HG02981 (cell line): ENCODE measurements around the gene TRIO.
A peak's percentile ranks its signal among the peaks of the same experiment; 100 is the strongest.

ENCODE experiments used
- ATAC-seq: cut with Tn5 transposase; IDR thresholded peaks from one replicate; pipeline ENCODE4 v1.9.1; 2021; ENCODE audit warnings: mild to moderate bottlenecking, moderate library complexity; ENCODE audit not compliant: unreplicated experiment

The TRIO gene

DNA sequence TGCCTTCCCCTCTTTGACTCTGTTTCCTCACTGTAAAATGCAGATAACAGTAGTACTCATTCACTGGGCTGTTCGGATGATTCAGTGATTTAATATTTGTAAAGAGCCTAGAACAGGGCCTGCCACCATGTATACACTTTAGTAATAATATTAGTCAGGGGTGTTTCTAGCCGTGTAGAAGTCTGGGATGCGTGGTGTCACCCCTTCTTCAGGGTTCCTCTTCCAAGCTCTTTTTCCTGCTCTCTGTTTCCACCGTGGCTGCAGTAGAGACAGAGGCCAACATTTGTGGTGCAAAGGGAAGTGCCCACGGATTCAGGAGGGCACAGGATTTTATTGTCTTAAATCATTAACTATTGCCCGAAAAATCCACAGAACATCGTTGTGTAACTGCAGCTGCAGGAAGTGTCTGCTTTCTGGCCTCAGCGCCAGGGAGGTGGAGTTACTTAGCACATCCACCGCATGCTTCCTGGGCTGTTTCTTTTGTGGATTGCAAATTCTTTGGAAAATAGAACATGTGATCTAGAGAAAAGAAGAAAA is 61.7 kb downstream of the TRIO start:
- ATAC-seq, result no peak

DNA sequence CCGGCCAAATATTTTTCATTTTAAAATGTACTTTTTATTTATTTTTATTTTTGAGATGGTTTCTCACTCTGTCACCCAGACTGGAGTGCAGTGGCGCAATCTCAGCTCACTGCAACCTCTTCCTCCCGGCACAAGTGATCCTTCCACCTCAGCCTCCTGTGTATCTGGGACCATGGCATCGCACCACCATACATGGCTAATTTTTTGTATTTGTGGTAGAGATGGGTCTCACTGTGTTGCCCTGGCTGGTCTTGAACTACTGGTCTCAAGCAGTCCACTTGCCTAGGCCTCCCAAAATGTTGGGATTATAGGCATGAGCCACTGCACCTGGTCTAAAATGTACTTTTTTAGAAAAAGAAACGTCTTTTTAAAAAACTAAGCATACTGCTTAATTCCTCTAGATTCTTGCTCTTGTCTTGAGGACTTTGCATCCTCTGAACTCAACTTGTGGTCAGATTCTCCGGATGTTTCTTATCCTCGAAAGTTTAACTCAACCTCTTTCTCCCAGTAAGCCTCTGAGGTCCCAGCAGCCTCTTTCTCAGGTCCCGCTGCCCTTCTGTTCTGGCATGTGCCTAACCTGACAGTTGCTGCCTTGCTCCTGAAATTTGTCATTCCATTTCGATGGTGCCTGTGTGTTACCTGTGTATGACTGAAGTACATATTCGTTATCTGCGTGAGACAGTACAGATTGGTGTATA is 63.0 kb downstream of the TRIO start:
- ATAC-seq, result no peak

DNA sequence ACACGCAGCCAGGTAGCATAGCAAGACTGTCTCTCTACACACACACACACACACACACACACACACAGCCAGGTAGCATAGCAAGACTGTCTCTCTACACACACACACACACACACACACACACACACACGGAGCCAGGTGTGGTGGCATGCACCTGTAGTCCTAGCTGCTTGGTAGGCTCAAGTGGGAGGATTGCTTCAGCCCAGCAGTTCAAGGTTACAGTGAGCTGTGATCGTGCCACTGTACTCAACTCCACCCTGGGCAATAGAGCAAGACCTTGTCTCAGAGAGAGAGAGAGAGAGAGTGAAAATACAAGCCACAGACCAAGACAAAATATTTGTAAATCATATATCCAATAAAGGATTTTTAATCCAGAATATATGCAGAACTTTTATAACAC is 64.3 kb downstream of the TRIO start:
- ATAC-seq, result peak; percentile 29

DNA sequence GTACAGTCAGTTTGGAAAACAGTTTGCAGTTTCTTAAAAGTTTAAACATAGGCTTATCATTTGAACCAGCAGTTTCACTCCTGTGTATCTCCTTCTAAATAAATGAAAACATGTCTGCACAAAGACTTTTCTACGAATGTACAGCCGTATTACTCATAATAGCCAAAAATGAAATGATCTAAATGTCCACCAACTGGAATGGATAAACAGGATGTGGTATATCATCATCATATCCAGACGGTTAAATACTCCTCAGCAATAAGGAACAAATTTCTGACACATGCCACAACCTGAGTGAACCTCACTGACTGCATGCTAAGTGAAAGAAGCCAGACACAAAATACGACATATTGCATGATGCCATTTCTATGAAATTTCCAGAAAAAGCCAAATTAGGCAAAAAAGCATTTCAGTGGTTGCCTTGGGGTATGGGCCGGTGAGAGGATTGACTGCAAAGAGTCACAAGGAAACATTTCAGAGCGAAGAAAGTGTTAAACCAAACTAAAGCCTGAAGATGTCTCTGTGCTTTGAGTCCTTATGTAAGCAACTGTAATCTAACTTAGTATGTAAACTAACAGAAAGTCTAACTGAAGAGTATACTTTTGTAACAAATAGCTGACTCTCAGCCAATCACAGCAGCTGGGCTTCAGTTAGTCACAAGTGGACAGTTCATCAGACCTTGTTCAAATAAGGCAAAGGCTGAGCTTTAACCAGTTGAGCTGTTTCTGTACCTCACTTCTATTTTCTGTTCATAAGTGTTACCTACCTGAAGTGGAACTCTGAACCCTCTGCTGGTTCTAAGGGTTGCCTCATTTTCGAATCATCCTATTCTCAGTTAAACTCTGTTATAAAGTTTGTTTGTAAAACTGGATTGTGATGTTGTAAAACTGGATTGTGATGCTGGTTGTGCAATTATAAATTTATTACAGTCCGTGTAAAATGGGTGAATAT is 65.2 kb downstream of the TRIO start:
- peak; percentile 47 for ATAC-seq

DNA sequence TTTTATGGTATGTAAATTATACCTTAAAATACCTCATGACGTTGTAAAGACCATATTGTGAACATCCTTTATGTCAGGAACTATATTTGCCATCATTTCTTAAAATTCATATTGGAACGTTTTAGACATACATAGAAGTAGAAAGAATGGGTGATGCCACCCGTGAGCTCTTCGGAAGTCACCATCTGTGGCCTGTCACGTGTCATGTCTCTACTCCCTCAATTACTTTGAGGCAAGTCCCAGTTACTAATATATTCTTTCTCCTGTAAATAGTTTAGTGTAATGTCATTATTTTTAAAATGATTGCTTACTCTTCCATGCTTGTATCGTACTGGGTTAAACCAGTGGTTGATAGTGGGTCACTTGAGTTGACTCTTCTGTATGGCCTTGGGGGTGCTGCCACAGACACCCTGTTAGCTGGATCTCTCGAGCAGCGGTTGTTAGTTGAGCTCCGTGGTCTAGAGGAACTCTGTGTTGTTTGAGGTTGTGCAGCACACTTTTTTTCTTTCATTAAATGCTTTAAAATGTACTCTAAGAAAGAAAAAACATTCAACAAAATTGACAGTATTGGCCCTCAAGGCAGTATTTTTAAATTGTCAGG is 66.2 kb downstream of the TRIO start:
- no peak for ATAC-seq

DNA sequence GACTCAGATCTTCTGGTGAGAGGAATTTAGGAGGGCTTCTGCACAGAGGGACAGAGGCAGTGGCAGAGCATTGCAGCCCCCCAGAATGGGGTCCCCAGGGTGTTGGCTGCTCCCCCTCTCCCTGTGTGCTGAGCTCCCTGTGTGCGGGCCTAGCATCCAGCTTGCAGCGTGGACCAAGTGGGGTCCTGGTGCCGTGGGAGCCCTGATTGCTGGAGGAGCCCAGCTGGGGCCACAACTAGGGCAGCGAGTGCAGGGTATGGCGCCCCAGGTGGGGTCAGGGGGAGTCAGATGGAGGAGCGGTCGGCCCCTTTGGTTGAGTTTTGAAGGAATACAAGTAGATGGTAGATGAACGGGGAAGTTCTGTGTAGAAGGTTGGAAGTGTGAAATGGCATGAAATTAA is 66.7 kb downstream of the TRIO start:
- ATAC-seq, result no peak

DNA sequence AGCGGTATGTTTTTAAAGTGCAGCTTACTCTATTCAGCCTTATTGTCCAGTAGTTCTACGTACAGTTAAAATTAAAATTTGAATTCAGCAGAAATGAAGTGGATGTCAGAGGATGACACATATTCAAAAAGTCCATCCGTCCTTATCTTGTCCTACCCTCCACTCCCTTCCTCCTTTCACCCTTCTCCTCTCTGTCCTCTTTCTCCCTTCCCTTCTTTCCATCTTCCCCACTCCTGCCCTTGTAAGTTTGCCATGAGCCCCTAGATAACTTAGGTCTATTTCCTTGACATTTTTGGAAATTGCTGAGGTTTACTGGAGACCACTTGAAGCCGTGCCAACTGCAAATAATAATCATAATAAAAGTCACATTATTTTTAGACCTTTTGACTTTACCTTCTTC is 67.6 kb downstream of the TRIO start:
- no peak for ATAC-seq

DNA sequence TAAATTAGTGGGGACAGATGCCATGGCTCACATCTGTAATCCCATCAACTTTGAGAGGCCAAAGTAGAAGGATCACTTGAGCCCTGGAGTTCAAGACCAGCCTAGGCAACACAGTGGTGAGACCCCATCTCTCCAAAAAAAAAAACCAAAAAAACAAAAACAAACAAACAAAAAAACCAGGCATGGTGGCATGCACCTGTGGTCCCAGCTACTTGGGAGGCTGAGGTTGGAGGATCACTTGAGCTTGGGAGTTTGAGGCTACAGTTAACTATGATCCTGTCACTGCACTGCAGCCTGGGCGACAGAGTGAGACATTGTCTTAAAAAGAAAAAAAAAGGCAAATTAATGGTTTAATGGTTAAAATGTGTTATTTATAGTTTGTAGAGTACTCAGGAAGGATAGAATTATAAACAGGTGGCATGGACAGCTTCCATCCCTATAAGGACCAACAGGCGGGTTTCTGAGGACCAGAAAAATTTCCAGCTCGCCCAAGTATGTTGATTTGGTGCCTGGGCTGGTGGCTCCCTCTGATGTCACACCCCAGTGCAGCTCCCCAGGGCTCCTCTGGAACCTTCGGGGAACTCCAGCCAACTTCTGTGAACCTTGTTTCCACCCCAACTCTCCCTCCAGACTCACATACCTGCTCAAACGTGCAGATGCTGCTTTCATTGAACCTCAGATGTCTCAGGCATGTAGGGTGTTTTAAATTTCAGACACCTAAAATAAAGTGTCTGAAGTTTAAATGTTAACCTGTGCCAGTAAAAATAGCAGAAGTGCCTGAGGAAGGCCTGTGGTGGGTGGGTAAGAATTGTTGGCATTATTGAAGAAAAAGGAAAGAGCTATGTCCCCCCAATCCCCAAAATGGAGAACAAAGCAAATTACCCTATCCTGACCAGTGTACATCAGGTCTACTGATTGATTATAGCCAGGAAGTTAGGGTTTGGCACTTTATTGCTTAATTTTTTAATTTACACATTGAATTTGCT is 69.0 kb downstream of the TRIO start:
- ATAC-seq, result peak; percentile 27

DNA sequence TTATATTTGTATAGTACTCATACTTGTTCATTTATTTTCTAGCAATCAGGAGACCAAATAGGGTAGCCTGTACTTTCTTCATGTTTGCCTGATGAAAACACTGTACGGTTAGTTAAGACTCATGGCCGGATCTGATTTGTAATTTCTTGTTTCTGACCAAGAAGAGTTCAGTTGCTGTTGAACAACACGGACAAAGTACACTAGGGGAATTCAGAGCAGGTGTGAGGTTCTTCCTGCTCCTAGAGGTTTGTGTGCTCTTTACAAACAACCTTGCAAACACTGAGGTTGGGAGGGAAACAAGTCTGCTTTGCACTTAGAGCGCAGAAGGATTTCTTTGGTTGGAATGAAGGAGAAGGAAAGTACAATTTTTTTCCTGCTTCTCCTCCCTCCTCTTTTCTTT is 69.7 kb downstream of the TRIO start:
- peak; percentile 31 for ATAC-seq

DNA sequence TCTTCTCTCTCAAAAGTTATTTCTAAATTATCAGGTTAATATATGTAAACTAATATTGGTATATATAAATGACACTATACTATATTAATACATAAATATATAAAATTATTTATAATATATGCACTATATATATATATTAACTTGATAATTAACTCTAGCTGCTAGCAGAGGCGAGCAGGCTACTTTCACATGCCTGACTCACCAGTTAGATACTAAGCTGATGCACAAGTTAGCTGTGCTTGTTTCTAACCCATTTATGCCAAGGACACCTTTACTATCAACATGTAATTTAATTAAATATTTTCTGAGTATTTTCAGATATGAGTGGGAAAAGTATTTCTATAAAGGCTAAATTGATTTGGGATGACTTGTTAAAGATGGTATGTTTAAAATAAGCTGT is 70.1 kb downstream of the TRIO start:
- ATAC-seq, result no peak

DNA sequence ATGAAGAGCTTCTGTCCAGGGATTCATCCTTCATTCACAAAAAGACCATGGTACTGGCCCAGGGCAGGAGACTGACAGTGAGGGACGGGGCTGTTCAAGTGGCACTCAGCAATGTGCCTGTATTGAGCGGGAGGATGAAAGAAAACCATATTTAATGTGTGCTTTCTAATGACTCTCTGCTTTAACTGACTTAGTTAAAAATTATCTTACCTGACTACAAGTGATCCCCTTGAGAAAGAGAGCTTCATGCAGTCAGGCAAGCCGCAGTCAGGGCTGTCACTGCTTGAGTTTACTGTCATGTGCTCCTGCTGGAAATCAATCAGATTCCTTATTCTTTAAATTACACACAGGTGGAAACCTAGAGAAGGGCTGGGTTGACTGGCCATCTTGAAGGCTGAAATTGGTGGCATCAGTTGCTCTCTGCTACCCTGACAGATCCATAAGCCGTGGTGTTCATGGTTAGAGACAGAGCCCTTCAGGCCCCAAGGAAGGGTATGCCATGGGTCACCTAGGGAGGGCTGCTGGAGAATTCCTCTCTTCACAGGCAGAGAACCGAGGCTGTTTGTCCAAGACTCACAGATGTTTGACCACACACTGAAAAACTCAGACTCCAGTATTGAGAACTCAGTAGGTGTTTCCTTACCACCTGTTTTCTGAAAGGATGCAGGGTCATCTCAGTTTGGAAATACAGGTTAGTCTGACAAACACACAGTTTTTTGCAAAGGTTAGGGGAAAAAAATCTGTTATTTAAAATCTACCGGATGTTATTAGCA is 70.9 kb downstream of the TRIO start:
- ATAC-seq, result peak; percentile 39

DNA sequence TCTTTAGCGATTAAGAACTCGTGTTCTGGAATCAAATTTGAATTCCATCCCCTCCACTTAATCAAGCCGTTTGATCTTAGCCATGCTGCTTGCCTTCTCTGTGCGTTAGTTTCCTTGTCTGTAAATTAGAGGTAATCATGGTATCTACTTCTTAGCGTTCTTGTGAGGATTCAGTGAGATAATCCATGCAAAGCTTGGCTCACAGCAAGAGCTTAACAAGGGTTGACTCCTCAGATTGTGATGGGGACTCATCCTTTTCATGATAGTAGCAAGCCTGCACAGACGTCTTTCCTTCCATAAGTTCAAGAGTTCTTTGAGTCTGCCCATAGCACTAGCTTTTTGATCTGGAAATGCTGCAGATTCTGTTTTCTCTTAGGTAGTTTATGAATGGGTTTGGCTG is 72.8 kb downstream of the TRIO start:
- no peak for ATAC-seq

DNA sequence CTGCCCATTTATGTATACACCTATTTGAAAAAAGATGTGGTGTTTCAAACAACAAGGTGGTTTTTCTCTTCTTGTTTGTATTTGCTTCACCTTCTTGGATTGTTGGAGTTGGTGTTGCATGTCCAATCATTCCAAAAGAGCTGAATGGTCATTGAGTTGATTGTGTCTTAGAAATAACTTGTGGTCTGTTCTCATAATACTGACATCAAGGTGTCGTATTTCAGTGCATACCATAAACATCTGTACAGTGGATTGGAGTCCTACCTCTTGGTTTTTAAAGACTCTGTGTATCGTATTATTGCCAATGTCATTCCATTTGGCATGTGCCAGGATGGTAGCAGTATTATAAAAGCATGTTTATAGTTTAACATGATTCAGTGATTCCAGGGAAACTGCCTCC is 73.2 kb downstream of the TRIO start:
- no peak for ATAC-seq

DNA sequence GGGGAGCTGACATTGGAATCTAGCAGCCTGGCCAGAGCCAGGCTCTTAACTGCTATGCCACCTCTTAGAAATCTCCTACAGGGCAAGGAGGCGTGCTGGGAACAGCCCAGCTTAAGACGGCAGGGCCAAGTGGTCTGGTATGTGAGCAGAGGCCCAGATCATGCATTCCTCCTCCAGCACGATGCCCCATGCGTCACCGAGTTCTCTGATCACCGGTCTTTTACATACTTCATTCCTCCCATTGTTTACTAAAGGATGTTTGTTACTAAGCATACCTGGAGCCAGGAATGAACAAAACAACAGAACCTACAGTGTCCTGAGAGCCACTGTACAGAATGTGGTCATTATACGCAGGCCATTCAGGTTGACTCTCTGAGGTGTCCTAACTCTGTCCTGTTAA is 73.8 kb downstream of the TRIO start:
- no peak for ATAC-seq

DNA sequence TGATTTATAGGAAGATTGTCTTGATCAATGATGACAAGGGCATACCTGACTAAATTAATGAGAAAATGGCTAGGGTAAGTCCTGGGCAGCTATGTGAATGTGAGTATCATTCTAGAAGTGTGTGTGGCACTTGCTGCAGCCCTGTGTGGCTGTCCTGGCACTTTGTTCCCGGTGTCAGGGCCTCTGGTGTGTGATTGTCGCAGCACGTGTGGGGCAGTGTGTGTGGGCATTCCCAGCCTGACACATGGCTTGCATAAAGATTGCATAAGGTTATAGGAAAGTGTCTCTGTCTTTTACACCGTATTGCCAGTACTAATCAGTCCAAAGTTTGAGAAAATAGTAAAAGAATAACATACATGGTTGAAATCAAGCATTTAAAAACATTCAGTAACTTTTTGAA is 74.4 kb downstream of the TRIO start:
- no peak for ATAC-seq

DNA sequence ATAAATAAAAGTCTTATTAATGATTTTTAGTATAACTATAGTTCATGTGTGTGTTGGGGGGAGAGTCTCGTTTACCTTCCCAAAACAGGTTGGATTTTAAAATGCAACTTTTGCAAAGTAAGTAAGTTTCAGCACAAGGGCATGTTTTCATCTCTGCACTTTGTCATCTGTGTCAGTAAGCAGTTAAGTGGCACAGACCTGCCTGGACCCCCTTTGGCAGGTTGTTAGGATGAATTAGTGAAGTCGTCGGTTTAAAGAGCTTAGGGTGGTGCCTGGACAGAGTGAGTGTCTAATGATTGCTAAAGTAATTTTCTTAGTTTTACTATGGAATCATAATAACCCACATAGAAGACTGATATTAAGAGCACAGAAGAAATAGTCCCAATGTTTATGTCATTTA is 74.9 kb downstream of the TRIO start:
- no peak for ATAC-seq

DNA sequence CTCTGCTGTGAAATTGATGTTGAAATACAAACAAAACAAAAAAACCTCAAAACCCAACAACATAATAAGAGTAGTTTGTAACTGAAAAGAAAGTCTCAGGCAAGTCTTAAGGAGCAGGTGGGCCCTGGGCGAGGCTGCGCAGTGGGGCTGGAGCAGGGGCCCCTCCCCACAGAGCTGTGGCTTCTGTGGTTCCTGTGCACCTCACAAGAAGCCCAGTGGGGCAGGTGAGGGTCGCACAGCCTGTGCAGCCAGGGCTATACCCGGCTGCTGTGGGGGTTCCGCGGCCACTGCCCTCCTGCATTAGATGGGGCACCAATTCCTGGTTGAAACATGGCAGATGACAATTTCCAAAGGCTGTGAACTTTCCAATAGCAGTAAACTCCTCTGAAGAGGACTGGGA is 75.3 kb downstream of the TRIO start:
- no peak for ATAC-seq

DNA sequence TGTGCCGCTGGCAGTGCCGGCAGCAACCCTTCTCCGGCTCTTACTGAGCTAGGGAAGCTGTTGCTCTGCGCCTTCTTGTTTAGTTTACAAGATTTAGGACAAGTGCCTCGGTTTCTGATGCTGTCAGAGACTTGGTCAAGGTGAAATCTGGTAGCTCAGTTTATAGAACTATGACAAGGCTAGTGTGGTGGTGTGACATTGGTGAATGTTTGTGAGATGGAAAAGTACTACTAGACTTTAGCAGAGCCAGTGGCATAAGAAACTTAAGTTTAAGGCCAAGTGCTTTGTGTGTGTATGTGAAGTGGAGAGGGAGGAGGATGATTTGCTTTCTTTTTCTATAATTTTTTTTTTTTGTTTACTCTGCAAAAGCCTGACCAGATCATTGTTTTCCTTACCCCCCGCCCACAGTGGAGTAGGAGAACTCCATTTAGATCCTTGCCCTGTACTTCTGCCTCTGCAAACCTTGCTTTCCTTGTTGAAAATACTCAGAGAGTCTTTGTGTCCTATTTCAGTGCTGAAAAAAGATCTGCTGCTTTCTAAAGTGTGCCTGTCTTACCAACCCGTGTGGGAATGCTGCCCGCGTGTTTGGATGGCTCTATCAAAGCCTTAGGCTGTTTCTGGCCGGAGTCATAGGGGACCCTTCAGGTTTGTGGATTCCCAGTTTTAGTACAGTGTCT is 75.9 kb downstream of the TRIO start:
- ATAC-seq, result no peak
